Loucy (cell line): ENCODE data around the gene ZC3HAV1L.

Experiments
- H2AFZ ChIP-seq: fragments of 200-600 bp; sonication (generic); 2 replicates; pipeline ENCODE4 v1.6.0; 2016; ENCODE audit warnings: antibody characterized with exemption, mild to moderate bottlenecking, low read length, moderate library complexity
- H3F3A ChIP-seq: fragments of 200-600 bp; 2 replicates; pipeline ENCODE4 v1.6.0; 2016; ENCODE audit warnings: antibody characterized with exemption, low read depth, mild to moderate bottlenecking
- H3K27me3 ChIP-seq: fragments of 200-600 bp; sonication (generic); 2 replicates; pipeline ENCODE4 v1.6.1; 2014; ENCODE audit warnings: low read length, mild to moderate bottlenecking; ENCODE audit not compliant: insufficient read depth, poor library complexity, severe bottlenecking
- H3K36me3 ChIP-seq: fragments of 200-600 bp; sonication (generic); 2 replicates; pipeline ENCODE4 v1.6.1; 2016; ENCODE audit warnings: low read length; ENCODE audit not compliant: insufficient read depth
- H3K4me1 ChIP-seq: fragments of 200-600 bp; sonication (generic); 2 replicates; pipeline ENCODE4 v1.5.1; 2014; ENCODE audit warnings: low read length, mild to moderate bottlenecking; ENCODE audit not compliant: insufficient read depth, poor library complexity, severe bottlenecking
- H3K4me2 ChIP-seq: fragments of 200-600 bp; sonication (generic); 2 replicates; pipeline ENCODE4 v1.6.0; 2014; ENCODE audit warnings: antibody characterized with exemption, low read length, low read depth, mild to moderate bottlenecking; ENCODE audit not compliant: poor library complexity, severe bottlenecking
- H3K4me3 ChIP-seq: fragments of 200-600 bp; sonication (generic); 2 replicates; pipeline ENCODE4 v1.5.1; 2014; ENCODE audit warnings: low read length, mild to moderate bottlenecking, mixed read lengths; ENCODE audit not compliant: poor library complexity, severe bottlenecking
- H3K79me2 ChIP-seq: fragments of 200-600 bp; sonication (generic); 2 replicates; pipeline ENCODE4 v1.6.1; 2014; ENCODE audit warnings: low read length; ENCODE audit not compliant: insufficient read depth
- H3K9ac ChIP-seq: fragments of 200-600 bp; sonication (generic); 2 replicates; pipeline ENCODE4 v1.6.0; 2014; ENCODE audit warnings: mild to moderate bottlenecking, low read depth, low read length, moderate library complexity; ENCODE audit not compliant: poor library complexity, severe bottlenecking
- H3K9me2 ChIP-seq: fragments of 200-600 bp; sonication (generic); replicated peaks from 2 replicates; pipeline ENCODE4 v1.6.1; 2016; ENCODE audit warnings: low read depth, low read length, mixed read lengths
- H3K9me3 ChIP-seq: fragments of 200-600 bp; sonication (generic); 2 replicates; pipeline ENCODE4 v1.6.1; 2014; ENCODE audit warnings: mild to moderate bottlenecking, antibody characterized with exemption, low read length, low read depth; ENCODE audit not compliant: insufficient read depth
- H4K20me1 ChIP-seq: fragments of 200-600 bp; sonication (generic); 2 replicates; pipeline ENCODE4 v1.6.0; 2014; ENCODE audit warnings: antibody characterized with exemption, low read length, mild to moderate bottlenecking; ENCODE audit not compliant: insufficient read depth, poor library complexity, severe bottlenecking
- CTCF ChIP-seq: fragments of 200-600 bp; sonication (generic); conservative IDR thresholded peaks from 2 replicates; pipeline ENCODE4 v1.5.1; 2014; ENCODE audit warnings: mild to moderate bottlenecking, antibody characterized with exemption, low read length
- EZH2phosphoT487 ChIP-seq: fragments of 200-600 bp; IDR thresholded peaks from 2 replicates; pipeline ENCODE4 v1.6.1; 2018; ENCODE audit warnings: antibody characterized with exemption, mild to moderate bottlenecking, moderate library complexity, borderline replicate concordance

Gene ZC3HAV1L

GRCh38 chr7:139036901-139037300 lies 1.1 kb upstream of the ZC3HAV1L start:
- no peaks in the 10 kb centered on the region for H3F3A ChIP-seq
- no peaks in the 10 kb centered on the region for H3K9me2 ChIP-seq
- H3K4me1 ChIP-seq: peaks cover 27% of the 10 kb centered on the region
- peaks cover 49% of the 10 kb centered on the region for H3K79me2 ChIP-seq
- H2AFZ ChIP-seq: no peak overlapping the region
- H3K4me3 ChIP-seq: peak overlapping the region; percentile 85
- H3K9ac ChIP-seq: peak overlapping the region; percentile 84
- H4K20me1 ChIP-seq: peaks cover 12% of the 10 kb centered on the region
- no peaks in the 10 kb centered on the region for H3K27me3 ChIP-seq
- H3K9me3 ChIP-seq: no peaks in the 10 kb centered on the region
- H3K36me3 ChIP-seq: no peaks in the 10 kb centered on the region
- peak overlapping the region; percentile 89 for H3K4me2 ChIP-seq
- TF ChIP-seq EZH2phosphoT487: no peak
- TF ChIP-seq CTCF: no peak

GRCh38 chr7:139034855-139035585 lies 822 bp downstream of the ZC3HAV1L start:
- no peaks in the 10 kb centered on the region for H3K27me3 ChIP-seq
- H2AFZ ChIP-seq: peak overlapping the region; percentile 87
- H3K4me1 ChIP-seq: peaks cover 27% of the 10 kb centered on the region
- H3K9me3 ChIP-seq: no peaks in the 10 kb centered on the region
- H3F3A ChIP-seq: no peaks in the 10 kb centered on the region
- H3K4me3 ChIP-seq: peak overlapping the region; percentile 85
- peak overlapping the region; percentile 84 for H3K9ac ChIP-seq
- peak overlapping the region; percentile 89 for H3K4me2 ChIP-seq
- peaks cover 52% of the 10 kb centered on the region for H3K79me2 ChIP-seq
- H4K20me1 ChIP-seq: peaks cover 12% of the 10 kb centered on the region
- H3K9me2 ChIP-seq: no peaks in the 10 kb centered on the region
- TF ChIP-seq EZH2phosphoT487 (no peak), CTCF (0 out of 2 replicates have a peak, but pooled peaks have one; percentile 20)
- H3K36me3 ChIP-seq: no peaks in the 10 kb centered on the region

- no peak for TF ChIP-seq EZH2phosphoT487
- no peak for TF ChIP-seq CTCF
- peaks cover 2% of the 10 kb centered on the region; the same call in 1 of the 2 replicates for H3K36me3 ChIP-seq
- no peaks in the 10 kb centered on the region for H3K9me3 ChIP-seq
- H3K9me2 ChIP-seq: no peaks in the 10 kb centered on the region
- H3K9ac ChIP-seq: peak overlapping the region; percentile 84
- H3K79me2 ChIP-seq: peaks cover 52% of the 10 kb centered on the region
- H3K4me3 ChIP-seq: peak overlapping the region; percentile 85
- peaks cover 27% of the 10 kb centered on the region for H3K4me1 ChIP-seq
- H2AFZ ChIP-seq: no peak overlapping the region
- peaks cover 12% of the 10 kb centered on the region for H4K20me1 ChIP-seq
- no peaks in the 10 kb centered on the region for H3K27me3 ChIP-seq
- no peaks in the 10 kb centered on the region for H3F3A ChIP-seq
- peak overlapping the region; percentile 89 for H3K4me2 ChIP-seq
Measured at GRCh38 chr7:139034336-139034735, 1.5 kb downstream of the ZC3HAV1L start.
